ENCODE results near the gene CCT3. TPM values are rescaled to one million over a fixed set of nuclear protein-coding genes. Genes with fewer than 3 reads are reported as not detected.

The CCT3 gene
- 406 and 520 TPM in 2 replicates for total RNA-seq (2014; rRNA removed; shearing (Covaris generic))

DNA sequence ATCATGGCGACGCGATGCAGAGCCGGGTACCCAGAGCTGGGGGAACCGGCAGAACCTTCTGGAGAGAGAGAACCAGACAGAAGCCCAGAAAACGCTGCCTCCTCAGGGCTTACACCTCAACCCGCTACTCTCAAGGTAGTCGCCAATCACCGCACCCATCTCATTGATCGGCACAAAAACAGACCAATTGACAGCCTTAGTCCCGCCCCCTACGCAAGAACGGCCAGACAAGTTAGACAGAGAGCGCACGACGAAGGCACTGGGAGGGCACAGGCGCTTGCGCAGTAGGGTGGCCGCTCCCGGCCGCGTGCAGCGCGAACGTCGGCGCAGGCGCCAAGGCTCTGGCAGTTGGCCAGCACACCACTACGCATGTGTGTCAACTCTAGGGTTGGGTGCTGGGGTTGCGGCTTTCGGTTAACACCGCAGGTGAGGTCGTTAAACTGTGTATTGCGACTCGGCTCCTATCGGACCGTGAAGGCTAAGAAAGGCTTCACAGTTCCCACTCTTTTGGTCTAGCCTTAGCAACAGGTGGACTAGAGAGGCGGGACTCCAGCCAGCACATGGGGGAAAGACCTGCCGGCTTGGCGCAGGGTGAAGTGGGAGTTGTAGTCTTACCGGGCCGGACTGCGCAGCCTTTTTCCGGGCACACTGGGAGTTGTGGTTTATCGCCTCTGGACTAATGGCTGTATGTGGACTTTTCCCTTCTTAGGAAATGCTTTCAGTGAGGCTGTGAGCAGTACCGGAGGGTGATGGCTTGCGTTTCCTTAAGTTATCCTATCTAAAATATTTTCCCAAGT lies at the start of gene CCT3, which contains the start of gene TSACC:
CCT3 (minus strand) TSS at position 113 of the 797 bp plus-strand sequence; CDS start at position 5, 108 bp downstream.
TSACC (plus strand) TSS at position 347 of the 797 bp plus-strand sequence. CDS start 1,232 bp downstream, outside the sequence.
- peak; percentile 99 to 100 for DNase-seq (ENCODE audit: low read depth in 1 of 2, low spot score in 2 of 2)
- no peaks in the 10 kb centered on the region for H3K27me3 ChIP-seq (replicated peaks)

DNA sequence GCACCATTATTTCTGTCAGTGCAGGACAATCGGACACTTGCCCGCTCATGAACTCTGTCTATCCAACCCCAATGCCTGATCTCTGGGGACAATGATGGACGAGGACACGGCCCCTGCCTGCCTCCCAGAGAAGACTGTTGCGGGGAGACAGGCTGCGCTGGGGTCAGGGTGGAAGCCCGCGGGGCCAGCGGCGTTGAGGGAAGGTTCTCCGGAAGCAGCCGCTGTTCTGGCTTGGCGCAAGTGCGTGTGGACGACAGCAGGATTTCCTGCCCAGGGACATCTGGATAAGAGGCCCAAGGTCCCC lies 49.7 kb upstream of the CCT3 start:
- peaks cover 35% of the 10 kb centered on the region for H3K27me3 ChIP-seq (replicated peaks)
- H3K36me3 ChIP-seq: no peaks in the 10 kb centered on the region
- DNase-seq (ENCODE audit: low read depth in 1 of 2, low spot score in 2 of 2): no peak
- H3K9me3 ChIP-seq (replicated peaks): no peaks in the 10 kb centered on the region
- no peak overlapping the region for H3K27ac ChIP-seq
- no peak overlapping the region for H3K4me3 ChIP-seq
- no peaks in the 10 kb centered on the region for H3K4me1 ChIP-seq (replicated peaks)

More for the DNA sequence above, at the start of gene CCT3, which contains the start of gene TSACC:
- Histone ChIP-seq H3K36me3 (peaks cover 39% of the 10 kb centered on the region), H3K4me1 (replicated peaks) (peaks cover 10% of the 10 kb centered on the region), H3K27ac (no peak within 1 kb of the TSS), H3K9me3 (replicated peaks) (no peaks in the 10 kb centered on the region), H3K4me3 (peak within 1 kb of the TSS; percentile 57)

DNA sequence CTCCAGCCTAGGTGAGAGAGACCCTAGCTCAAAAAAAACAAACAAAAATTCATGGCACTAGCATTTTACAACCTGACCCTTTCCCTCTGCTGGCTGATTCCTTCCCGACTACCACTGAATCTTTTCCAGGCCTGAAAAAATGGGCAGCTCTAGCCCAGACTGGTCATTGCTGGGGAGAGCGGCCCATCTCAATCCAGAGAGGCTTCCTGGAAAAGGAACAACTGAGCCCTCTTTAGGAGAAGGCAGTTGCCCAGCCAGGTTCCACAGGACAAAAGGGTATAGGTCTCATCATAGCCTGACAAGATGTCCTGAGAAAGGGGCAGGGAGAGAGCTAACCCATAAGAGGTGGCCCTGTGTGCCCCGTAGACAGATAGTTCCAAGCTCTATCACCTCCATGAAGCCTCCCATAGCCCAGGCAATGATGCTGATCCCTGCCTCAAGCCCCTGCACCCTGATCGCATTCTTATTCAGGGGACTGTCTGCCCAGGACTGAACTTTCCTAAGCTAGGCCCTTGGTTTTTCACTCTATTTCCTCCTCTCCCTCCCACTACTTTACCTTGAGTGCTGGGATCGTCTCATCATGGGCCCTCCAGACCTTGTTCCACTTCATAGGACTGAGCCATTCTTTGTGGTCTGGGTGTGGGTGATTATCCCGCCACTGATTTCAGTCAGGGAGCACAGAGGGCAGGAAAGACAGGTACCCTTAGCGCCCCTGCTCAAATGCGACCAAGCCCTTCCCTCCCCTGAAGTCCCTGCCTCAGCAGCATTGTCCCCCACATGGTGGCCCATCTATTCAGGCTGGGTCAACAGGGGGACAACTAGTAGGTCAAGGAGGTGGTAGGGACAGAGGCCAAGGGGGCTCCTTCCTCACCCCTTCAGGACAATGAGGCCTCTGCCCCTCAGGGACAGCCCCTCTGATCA lies 49.1 kb upstream of the CCT3 start:
- H3K27ac ChIP-seq: no peak overlapping the region
- H3K9me3 ChIP-seq (replicated peaks): no peaks in the 10 kb centered on the region
- no peaks in the 10 kb centered on the region for H3K4me1 ChIP-seq (replicated peaks)
- no peaks in the 10 kb centered on the region for H3K36me3 ChIP-seq
- H3K4me3 ChIP-seq: no peak overlapping the region
- DNase-seq (ENCODE audit: low read depth in 1 of 2, low spot score in 2 of 2): no peak
- peaks cover 35% of the 10 kb centered on the region for H3K27me3 ChIP-seq (replicated peaks)

DNA sequence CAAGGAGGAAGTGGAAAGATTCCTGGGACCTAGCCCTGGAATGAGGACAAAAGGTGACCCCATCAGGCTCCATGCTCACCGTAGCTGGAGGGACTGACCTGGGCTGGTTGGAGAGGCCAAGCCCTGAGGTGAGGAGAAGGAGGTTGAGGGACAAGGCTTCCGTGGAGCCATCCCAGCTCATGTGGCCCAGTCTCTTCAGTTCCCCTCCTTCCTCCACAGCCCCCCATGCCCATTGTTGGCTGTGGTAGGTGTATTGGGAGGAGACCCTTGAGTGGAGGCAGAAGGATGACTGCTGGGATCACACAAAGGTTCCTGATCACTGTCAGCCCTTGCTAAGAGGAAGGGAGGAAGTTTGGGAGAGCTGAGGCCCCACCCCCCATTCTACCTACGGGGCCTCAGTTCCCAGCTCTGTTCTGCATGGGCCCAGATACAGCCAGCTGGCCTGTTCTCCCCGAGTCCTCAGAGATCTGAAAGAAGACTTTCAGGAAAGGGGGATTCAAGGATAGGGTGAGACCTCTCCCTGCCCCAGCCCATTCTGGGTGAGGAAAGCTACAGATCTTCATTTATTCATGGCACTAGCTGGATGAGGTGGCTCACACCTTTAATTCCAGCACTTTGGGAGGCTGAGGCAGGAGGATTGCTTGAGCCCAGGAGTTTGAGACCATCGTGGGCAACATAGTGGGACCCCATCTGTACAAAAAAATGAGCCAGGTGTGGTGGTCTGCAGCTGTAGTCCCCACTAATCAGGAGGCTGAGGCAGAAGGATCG lies 48.2 kb upstream of the CCT3 start:
- Histone ChIP-seq H3K4me1 (replicated peaks) (no peaks in the 10 kb centered on the region), H3K4me3 (no peak overlapping the region), H3K9me3 (replicated peaks) (no peaks in the 10 kb centered on the region), H3K27ac (no peak overlapping the region), H3K36me3 (no peaks in the 10 kb centered on the region), H3K27me3 (replicated peaks) (peaks cover 35% of the 10 kb centered on the region)
- no peak for DNase-seq (ENCODE audit: low read depth in 1 of 2, low spot score in 2 of 2)

DNA sequence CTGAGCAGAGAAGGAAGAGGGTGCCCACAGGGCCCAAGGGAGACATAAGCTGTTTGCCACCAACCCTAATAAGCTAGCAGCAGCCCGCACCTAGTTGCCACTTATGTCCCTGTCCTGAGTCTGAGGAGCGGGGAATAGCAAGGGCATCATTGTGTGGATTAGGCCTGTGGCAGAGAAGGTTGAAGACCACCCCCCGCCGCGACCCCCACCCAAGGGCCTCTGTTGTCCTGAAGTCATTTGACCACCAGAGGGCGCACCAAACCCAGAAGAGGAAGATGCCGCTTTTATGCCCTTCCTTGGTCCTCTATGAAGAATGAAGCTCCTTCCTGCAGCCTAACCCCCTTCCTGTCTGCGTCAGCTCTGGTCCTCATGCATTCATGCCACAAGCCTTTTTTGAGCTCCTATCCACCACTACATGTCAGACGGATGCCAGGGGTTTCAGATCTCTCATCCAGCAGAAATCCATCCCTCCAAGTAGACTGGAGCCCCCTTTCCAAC lies 47.5 kb upstream of the CCT3 start:
- Histone ChIP-seq H3K4me1 (replicated peaks) (no peaks in the 10 kb centered on the region), H3K27me3 (replicated peaks) (peaks cover 29% of the 10 kb centered on the region), H3K9me3 (replicated peaks) (no peaks in the 10 kb centered on the region), H3K4me3 (no peak overlapping the region), H3K27ac (no peak overlapping the region), H3K36me3 (no peaks in the 10 kb centered on the region)
- DNase-seq (ENCODE audit: low read depth in 1 of 2, low spot score in 2 of 2): peak; percentile 61 to 69

DNA sequence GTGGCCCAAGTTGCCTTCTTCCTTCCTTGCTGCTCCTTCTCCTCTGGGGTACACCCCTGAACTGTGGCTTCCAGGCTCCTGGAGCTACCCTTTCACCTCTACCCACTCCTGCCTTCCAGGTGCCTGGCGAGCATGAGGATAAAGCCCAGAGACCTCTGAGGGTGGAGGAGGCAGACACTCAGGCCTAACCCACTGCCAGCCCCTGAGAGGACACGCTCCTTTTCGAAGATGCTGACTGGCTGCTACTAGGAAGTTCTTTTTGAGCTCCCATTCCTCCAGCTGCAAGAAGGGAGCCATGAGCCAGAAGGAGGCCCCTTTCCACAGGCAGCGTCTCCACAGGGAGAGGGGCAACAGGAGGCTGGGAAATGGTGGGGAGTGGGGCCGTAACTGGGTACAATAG lies 46.6 kb upstream of the CCT3 start:
- peaks cover 23% of the 10 kb centered on the region for H3K27me3 ChIP-seq (replicated peaks)
- no peak overlapping the region for H3K4me3 ChIP-seq
- no peaks in the 10 kb centered on the region for H3K9me3 ChIP-seq (replicated peaks)
- no peak overlapping the region for H3K27ac ChIP-seq
- H3K36me3 ChIP-seq: no peaks in the 10 kb centered on the region
- H3K4me1 ChIP-seq (replicated peaks): no peaks in the 10 kb centered on the region
- DNase-seq (ENCODE audit: low read depth in 1 of 2, low spot score in 2 of 2): no peak

DNA sequence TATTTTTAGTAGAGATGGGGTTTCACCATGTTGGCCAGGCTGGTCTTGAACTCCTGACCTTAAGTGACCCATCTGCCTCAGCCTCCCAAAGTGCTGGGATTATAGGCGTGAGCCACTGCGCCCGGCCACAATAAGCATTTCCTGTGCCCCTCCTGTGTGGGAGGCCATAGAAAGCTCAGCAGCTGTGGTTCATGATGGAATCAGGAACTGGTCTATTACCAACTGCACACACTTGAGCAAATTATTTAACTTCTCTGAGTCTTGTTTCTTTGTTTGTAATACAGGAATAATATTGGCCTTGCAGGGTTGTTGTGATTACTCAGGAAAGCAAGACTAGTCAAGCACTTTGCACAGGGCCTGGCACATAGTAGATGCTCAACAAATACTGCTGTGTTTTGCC lies 45.9 kb upstream of the CCT3 start:
- H3K27me3 ChIP-seq (replicated peaks): peaks cover 18% of the 10 kb centered on the region
- no peak for DNase-seq (ENCODE audit: low read depth in 1 of 2, low spot score in 2 of 2)
- H3K4me3 ChIP-seq: no peak overlapping the region
- no peaks in the 10 kb centered on the region for H3K9me3 ChIP-seq (replicated peaks)
- no peaks in the 10 kb centered on the region for H3K4me1 ChIP-seq (replicated peaks)
- H3K36me3 ChIP-seq: no peaks in the 10 kb centered on the region
- no peak overlapping the region for H3K27ac ChIP-seq

DNA sequence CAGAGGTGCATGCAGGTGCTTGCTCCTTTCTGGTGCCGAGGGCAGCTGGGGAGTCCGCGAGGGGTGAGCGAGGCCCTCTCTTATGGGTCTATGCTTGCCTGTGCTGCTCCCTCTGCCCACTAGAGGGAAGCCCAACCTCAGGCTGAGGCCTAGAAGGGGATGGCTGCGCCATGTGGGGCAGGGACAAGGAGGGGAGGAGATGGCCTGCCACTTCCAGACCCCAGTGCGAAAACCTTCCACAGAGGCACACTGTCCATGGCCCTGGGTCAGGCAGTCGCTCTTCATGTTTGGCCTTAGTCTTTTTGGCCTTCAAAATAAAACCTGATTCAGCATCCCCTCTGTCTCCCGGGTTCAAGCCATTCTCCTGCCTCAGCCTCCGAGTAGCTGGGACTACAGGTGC lies 44.9 kb upstream of the CCT3 start:
- Histone ChIP-seq H3K4me3 (no peak overlapping the region), H3K9me3 (replicated peaks) (no peaks in the 10 kb centered on the region), H3K36me3 (no peaks in the 10 kb centered on the region), H3K27ac (no peak overlapping the region), H3K27me3 (replicated peaks) (peaks cover 12% of the 10 kb centered on the region), H3K4me1 (replicated peaks) (no peaks in the 10 kb centered on the region)
- DNase-seq (ENCODE audit: low read depth in 1 of 2, low spot score in 2 of 2): peak; percentile 44 to 65

DNA sequence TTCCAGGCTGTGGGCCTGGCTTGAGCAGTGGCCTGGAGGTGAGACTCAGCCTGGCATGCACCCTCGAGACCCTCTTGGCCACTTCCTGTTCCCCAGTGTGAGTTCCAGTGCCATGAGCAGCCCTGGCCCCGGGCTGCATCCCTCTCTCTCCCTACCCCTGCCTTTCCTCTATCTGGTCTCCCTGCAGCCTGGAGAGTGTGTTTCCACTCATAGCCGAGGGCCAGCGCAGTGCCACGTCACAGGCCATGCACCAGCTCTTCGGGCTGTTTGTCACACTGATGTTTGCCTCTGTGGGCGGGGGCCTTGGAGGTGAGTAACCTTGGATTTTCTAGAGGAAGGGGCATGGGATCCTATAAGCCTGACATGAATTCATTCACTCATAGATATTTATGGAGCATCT lies 44.5 kb upstream of the CCT3 start:
- peaks cover 7% of the 10 kb centered on the region for H3K27me3 ChIP-seq (replicated peaks)
- no peaks in the 10 kb centered on the region for H3K9me3 ChIP-seq (replicated peaks)
- H3K27ac ChIP-seq: no peak overlapping the region
- no peaks in the 10 kb centered on the region for H3K36me3 ChIP-seq
- no peak overlapping the region for H3K4me3 ChIP-seq
- DNase-seq (ENCODE audit: low read depth in 1 of 2, low spot score in 2 of 2): no peak
- H3K4me1 ChIP-seq (replicated peaks): no peaks in the 10 kb centered on the region

DNA sequence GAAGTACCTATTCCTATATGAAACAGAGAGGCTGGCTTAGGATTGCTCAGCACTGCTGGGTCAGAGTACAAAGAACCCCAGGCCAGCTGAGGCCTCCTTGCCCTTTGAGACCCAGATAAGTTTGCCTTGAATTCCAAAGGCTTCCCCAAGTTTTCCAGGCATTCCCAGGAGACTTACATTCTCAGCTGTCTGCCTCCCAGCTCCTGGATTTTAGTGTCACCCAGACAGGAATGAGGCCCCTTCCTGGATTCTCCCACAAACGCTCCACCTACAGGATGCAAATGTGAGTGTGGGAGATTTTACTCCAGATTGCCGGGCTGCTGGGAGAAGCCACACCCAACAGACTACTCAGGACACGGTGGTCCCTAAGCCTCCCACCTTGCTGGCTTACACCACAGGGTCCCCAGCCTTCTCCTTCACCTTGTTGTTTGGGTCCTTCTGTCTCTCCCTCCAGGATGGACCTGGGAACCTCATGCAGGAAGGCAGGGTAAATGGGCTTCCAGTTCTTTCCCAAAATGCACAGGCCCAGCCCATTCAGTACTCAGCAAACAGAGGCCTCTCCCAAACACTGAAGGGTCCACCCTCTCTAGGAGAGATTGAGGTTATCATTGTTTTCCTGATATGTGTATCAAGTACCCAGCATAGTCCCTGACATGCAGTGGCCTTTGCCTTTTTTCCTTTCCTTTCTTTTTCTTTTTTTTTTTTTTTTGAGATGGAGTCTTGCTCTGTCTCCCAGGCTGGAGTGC lies 41.5 kb upstream of the CCT3 start:
- no peaks in the 10 kb centered on the region for H3K4me1 ChIP-seq (replicated peaks)
- H3K4me3 ChIP-seq: no peak overlapping the region
- H3K36me3 ChIP-seq: no peaks in the 10 kb centered on the region
- no peaks in the 10 kb centered on the region for H3K9me3 ChIP-seq (replicated peaks)
- no peaks in the 10 kb centered on the region; the same call in 1 of the 2 replicates for H3K27me3 ChIP-seq (replicated peaks)
- H3K27ac ChIP-seq: no peak overlapping the region
- DNase-seq (ENCODE audit: low read depth in 1 of 2, low spot score in 2 of 2): no peak

DNA sequence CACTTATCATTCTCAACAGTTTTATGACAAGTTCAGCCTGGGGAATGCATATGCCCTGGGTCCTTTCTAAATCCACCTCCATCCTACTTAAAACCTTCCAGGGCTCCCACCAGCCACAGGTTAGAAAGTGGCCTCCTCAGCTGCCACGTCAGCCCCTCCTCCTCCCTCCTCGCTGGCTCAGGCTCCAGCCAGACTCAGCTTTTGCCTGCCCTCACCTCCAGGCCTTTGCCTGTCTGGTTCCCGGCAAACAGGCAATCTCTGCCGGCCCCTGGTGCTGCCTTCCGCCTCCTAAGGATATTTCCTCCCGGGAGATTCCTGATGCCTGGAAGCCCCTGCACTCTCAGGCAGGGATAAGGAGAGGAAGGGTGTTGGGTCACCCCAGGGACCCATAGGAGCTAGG lies 40.5 kb upstream of the CCT3 start:
- H3K4me1 ChIP-seq (replicated peaks): no peaks in the 10 kb centered on the region
- H3K36me3 ChIP-seq: no peaks in the 10 kb centered on the region
- H3K9me3 ChIP-seq (replicated peaks): no peaks in the 10 kb centered on the region
- H3K27ac ChIP-seq: no peak overlapping the region
- H3K27me3 ChIP-seq (replicated peaks): peaks cover 5% of the 10 kb centered on the region; the same call in 1 of the 2 replicates
- H3K4me3 ChIP-seq: no peak overlapping the region
- no peak for DNase-seq (ENCODE audit: low read depth in 1 of 2, low spot score in 2 of 2)

DNA sequence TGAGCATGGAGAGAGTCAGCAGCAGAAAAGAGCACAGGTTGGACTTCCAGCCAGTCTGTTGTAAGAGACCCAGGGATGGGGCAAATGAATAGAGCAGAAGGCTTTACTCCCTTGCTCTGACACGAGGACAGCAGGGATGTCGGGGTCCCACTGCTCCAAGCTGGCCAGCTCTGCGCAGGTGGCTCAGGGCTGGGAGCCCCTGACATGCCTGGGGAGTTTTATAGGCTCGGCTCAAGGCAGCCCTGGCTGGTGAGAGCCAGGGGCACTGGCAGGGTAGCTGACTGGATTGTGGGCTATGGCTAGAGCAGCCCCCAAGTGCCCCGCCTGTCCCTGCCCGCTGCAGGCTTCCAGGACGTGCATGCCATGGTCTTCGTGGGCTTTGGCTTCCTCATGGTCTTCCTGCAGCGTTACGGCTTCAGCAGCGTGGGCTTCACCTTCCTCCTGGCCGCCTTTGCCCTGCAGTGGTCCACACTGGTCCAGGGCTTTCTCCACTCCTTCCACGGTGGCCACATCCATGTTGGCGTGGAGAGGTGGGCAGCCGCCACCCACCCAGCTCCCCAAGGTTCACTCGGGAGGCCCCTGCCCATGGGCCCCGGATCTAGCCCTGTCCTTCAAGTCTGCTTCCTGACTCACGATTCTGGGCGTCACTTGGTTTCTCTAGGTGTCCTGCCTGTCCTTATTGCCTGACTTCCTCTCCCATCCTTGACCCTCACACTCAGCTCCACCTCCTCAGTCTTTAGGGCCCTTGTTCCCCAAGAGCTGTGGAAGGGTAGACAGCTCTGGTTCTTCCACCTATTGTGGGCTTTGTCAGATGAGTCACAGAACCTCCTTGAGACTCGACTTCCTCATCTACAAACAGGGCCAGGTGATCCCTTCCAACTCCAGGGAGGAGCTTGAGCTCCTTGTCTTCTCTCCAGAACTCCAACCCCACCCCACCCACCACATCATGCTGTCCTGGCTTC lies 39.1 kb upstream of the CCT3 start:
- H3K4me3 ChIP-seq: no peak overlapping the region
- no peak for DNase-seq (ENCODE audit: low read depth in 1 of 2, low spot score in 2 of 2)
- no peaks in the 10 kb centered on the region for H3K4me1 ChIP-seq (replicated peaks)
- peaks cover 8% of the 10 kb centered on the region for H3K27me3 ChIP-seq (replicated peaks)
- H3K27ac ChIP-seq: no peak overlapping the region
- no peaks in the 10 kb centered on the region for H3K9me3 ChIP-seq (replicated peaks)
- no peaks in the 10 kb centered on the region for H3K36me3 ChIP-seq

Data from SJSA1 (cell line).